NCI-H1092 treated with DMSO at 0.1 percent for 48 hours (cell line): ENCODE measurements around the gene SUN1.
"Not testable (repeated sequence)": the region's sequence is repeated elsewhere in the genome, so short reads cannot be mapped to it uniquely, and the experiment has no call there.

Source experiments
- DNase-seq: peaks from one replicate; lab custom pipeline; 2025; lab: John Stamatoyannopoulos, UW

Gene SUN1

GRCh38 chr7:835485-836401 is 3.5 kb downstream of the SUN1 start:
- DNase-seq = no peak

- DNase-seq = no peak
These were observed 4.2 kb downstream of the SUN1 start for GRCh38 chr7:836429-836828.

DNA sequence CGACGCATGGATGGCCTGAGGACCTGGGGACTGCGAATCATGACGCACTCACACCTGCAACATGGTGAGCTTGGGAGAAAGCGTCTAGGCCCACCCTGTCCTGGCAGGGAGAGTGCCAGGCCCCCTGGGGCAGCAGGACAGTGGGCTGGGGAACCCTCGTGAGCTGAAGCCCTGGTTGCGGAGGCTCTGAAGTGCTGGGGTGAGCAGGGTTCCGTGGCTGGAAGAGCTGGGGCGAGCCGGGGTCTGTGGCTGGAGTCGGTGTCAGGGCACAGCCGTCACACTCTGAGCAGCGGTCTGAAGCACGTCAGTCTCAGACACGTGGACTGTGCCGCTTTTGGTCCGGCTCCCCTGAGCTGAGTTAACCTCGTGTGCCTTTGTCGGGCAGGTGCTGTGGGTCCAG is 4.7 kb downstream of the SUN1 start:
- DNase-seq = no peak

- DNase-seq = no peak
These were observed 7.8 kb downstream of the SUN1 start for GRCh38 chr7:840001-840600.

DNA sequence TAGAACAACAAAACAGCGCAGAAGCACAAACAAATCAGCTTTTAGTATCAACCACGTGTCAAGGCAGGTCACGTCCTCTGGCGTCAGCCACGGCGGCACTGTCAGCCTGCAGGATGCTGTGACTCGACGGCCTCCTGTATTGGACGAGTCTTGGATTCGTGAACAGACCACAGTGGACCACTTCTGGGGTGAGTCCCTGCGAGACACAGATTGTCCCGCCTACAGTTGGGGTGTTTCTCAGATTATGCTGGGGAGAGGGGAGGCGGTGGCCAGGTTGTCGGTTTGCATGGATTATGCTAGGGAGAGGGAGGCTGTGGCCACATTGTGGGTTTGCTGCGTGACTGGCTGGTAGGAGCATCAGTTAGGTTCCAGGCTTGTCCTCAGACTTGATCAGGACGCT is 9.7 kb downstream of the SUN1 start:
- DNase-seq = no peak

GRCh38 chr7:842431-843031 is 10.3 kb downstream of the SUN1 start:
- DNase-seq = no peak

GRCh38 chr7:843230-843629 is 11.0 kb downstream of the SUN1 start:
- no peak for DNase-seq

GRCh38 chr7:844043-844442 is 11.8 kb downstream of the SUN1 start:
- DNase-seq = no peak

DNA sequence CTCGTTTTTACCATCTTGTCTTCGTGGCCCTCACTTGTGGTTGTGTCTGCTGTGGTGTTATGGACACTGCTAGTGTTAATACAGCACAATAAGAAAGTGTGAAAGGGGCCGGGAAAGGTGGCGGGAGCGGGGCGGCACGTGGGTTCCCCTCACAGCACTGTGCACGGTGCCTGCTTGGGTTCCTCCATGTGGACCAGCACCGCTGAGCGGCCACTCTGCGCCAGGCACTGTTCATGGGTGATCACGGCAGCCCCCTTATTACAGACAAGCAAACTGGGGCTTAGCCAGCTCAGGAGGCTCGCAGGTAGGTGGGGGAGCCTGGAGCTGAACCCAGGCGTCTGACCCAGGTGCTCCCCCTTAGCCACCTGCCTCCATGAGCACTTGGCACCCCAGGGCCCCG is 12.2 kb downstream of the SUN1 start:
- DNase-seq = no peak

DNA sequence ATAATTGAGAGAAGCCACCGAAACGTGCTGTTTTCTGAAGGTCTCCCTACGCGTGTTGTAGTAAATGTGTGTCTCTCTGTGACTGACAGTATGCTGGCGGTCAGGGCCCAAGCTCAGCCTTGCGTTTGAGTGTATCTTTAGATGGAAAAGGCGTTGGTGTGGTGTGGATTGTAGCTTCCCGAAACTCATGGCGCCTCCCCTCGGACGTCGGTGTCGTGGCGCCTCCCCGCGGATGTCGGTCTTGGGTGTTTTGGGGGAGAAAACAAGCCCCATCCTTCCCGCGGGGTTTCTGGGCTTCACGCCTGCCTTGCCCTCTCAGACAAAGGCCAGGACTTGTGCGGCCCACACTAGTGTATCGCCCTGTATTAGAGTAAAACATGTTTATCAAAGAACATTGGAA is 12.8 kb downstream of the SUN1 start:
- no peak for DNase-seq

DNA sequence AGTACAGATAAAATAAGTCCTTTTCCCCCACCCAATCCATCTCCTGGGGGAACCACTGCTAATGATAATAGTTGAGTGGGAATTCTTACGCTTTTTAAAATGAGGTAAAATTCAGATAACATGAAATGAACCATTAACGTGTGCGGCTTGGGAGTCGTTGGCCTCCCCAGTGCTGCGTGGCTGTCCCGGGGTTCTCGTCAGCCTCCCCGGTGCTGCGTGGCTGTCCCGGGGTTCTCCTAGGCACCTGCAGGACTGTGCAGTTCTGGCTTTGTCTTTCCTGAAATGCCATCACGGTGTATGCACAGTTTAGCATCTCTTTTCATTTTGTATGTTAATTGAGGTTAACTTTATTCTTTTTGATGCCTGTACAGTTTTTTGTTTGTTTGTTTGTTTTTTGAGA is 13.5 kb downstream of the SUN1 start:
- DNase-seq = no peak

DNA sequence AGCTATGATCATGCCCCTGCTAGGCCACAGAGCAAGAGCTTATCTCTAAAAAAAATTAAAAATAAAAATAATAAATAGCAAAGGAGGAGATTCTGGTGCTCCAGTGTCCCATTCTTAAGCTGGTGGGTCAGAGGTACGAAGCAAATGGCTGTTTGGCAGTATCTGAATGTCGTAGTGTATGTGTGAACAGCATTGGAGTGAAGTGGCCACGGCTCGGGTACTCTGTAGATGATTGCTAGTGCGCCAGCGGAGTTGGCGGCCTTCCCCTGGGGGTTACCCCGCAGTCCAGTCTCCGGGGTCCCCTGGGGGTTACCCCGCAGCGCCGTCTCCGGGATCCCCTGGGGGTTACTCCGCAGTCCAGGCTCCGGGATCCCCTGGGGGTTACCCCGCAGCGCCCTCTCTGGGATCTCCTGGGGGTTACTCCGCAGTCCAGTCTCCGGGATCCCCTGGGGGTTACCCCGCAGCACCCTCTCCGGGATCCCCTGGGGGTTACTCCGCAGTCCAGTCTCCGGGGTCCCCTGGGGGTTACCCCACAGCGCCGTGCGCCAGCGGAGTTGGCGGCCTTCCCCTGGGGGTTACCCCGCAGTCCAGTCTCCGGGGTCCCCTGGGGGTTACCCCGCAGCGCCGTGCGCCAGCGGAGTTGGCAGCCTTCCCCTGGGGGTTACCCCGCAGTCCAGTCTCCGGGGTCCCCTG is 14.8 kb downstream of the SUN1 start:
- not testable (repeated sequence) for DNase-seq

GRCh38 chr7:847728-848127 is 15.5 kb downstream of the SUN1 start:
- not testable (repeated sequence) for DNase-seq

GRCh38 chr7:849145-849544 is 16.9 kb downstream of the SUN1 start:
- no peak for DNase-seq

- no peak for DNase-seq
These were observed 17.5 kb downstream of the SUN1 start for GRCh38 chr7:849781-850180.

- no peak for DNase-seq
These were observed 18.9 kb downstream of the SUN1 start for GRCh38 chr7:851204-851603.

GRCh38 chr7:853366-854117 is 21.3 kb downstream of the SUN1 start:
- no peak for DNase-seq

DNA sequence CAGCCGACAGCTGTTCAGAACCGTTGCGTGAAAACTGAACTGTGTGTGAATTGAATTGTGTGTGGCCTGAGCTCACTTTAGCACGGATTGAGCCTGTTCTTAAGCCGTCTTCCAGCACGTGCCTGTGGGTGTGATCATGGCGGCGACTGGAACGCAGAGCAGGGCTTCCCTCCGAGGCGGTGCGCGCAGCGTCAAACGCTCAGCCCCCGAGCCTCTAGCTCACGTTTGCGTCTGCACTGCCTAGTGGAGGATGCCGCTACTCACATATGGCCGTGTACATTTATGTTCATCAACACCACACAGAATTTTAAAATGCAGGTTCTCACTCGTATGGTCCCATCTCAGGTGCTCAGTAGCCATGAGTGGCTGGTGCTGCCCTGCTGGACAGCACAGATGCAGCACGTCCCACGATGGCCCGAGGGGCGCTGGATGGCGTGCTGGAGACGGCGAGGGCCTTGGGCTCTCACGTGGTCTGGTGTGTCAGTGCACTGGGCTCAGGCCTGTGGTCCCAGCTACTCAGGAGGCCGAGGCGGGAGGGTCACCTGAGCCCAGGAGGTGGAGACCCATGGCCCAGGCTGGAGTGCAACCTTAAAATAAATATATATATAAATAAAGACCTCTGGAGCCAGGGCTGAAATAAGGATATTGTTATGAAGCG is 22.0 kb downstream of the SUN1 start:
- no peak for DNase-seq

- DNase-seq = no peak
These were observed 23.6 kb downstream of the SUN1 start for GRCh38 chr7:855686-856369.

DNA sequence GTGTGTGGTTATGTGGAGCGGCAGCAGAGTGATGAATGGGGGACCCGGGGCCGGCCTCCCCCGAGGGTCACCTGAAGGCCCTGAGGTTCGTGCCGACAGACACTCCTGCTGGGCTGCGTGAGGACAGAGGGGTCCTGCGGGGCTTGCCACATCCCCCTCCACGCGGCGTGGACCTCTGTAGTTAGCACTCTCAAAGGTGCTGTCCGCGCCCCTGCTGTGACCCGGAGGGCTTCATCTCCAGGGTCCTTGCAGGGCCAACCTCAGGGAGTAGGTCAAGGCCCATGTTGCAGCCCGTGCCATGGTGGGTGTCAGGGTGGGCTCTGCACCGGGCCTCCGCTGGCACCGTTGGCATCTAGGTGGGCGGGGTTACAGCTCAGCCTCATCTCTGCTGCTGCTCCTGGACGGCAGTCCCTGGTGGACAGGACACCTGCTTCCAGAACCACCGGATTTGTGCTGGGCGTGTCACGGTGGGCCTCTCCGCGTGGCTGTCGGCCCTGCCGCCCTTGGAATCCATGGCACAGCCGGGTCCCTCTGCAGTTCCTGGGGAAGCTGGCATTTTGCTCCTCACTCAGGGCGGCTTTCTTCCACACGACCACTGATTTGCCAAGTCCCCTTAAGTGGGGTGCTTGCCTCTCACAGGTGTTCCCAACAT is 24.3 kb downstream of the SUN1 start:
- DNase-seq = no peak
